GM12874 (cell line): Measurements from ENCODE around the gene F12.

Source experiments
- CTCF ChIP-seq: IDR thresholded peaks from 2 replicates; pipeline ENCODE4 v1.5.1; 2011; ENCODE audit warnings: low read depth, mild to moderate bottlenecking, control low read depth, low read length, moderate library complexity; ENCODE audit not compliant: insufficient read depth

Gene F12

GRCh38 chr5:177355868-177356168 lies 53.5 kb downstream of the F12 start:
- no peak for TF ChIP-seq CTCF

GRCh38 chr5:177355162-177355867 lies 54.0 kb downstream of the F12 start:
- TF ChIP-seq CTCF, result no peak

GRCh38 chr5:177354711-177355110 lies 54.7 kb downstream of the F12 start:
- TF ChIP-seq CTCF, result no peak

GRCh38 chr5:177354256-177354655 lies 55.1 kb downstream of the F12 start:
- no peak for TF ChIP-seq CTCF

- no peak for TF ChIP-seq CTCF
These were observed 56.3 kb downstream of the F12 start for GRCh38 chr5:177353093-177353492.
